Lower leg skin (tissue), 4 donors: ENCODE measurements around the gene CWC22. TPM values are rescaled to one million over a fixed set of nuclear protein-coding genes. Genes with fewer than 3 reads are reported as not detected.

ENCODE experiments used
- DNase-seq, 2 donors: peaks; one replicate each; pipeline ENCODE4 v3.0.0-alpha.2; 2019; ENCODE audit warnings: low spot score in 2 of 2
- H3K4me3 ChIP-seq: fragments of 200-600 bp; sonication (generic); 2 replicates; pipeline ENCODE4 v1.5.1; 2017; ENCODE audit warnings: mild to moderate bottlenecking, low read depth; ENCODE audit not compliant: poor library complexity, severe bottlenecking
- POLR2A ChIP-seq, 2 donors: fragments of 450-650 bp; IDR thresholded peaks; one replicate each; pipeline ENCODE4 v1.6.1; 2016 to 2017; ENCODE audit warnings: antibody characterized with exemption in 2 of 2, mild to moderate bottlenecking in 1 of 2, moderate library complexity in 1 of 2
- WGBS, 2 donors: methylation state at CpG; one replicate each; pipeline ENCODE4 v1.1.5; 2018; 5-methylcytosine and 5-hydroxymethylcytosine counted together
- intact Hi-C: fragments of 100-400 bp; cut with DNase I; formaldehyde crosslinking; loops from one replicate; pipeline ENCODE4 v1.15.0; 2023; ENCODE audit warnings: low total_unique reads
- total RNA-seq, 4 donors: library from RNA; depleted of rRNA; stranded (reverse); fragments of >200 nt; gene quantifications; one replicate each; pipeline ENCODE4 v1.1.0, GENCODE V29; 2016
- TF ChIP-seq, protein P1 (sequence below), 3 donors: fragments of 450-650 bp; IDR thresholded peaks; one replicate each; pipeline ENCODE4 v1.5.1; 2016; ENCODE audit warnings: antibody characterized with exemption in 3 of 3, mild to moderate bottlenecking in 3 of 3, moderate library complexity in 2 of 3

The CWC22 gene
- total RNA-seq, 4 donors from 2014 or later: 14.3 to 25.9 (median 19.3) TPM

DNA sequence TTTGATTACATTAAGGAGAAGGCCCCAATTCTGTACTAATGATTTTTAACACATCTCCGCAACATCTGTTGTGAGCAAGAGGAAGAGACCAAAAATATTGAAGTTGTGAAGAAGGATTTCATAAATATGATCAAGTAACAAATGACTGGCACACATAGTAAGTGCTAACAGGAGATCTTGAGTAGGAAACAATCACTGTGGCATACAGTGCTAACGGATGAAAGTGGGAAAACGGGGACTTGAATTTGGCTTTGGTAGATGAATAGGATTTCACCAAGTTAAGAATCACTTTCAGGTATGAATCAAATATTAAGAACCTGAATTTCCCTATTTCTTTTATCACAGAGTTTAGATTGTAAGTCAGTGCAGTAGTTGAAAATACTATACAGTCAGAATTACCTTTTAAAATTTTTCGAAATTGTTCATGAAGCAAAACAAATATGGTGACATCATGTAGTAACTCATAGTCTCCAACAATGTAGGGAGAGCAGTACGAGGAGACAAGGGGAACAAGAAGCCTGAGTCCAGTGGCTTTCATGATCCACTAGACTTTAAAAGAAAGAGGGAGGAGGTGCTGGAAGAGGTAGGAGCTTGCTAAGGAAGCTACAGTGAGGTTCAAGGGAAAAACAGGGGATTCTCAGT, 16.3 kb downstream of the CWC22 start:
- intact Hi-C loops: no loop called here
- TF ChIP-seq, protein P1, sequence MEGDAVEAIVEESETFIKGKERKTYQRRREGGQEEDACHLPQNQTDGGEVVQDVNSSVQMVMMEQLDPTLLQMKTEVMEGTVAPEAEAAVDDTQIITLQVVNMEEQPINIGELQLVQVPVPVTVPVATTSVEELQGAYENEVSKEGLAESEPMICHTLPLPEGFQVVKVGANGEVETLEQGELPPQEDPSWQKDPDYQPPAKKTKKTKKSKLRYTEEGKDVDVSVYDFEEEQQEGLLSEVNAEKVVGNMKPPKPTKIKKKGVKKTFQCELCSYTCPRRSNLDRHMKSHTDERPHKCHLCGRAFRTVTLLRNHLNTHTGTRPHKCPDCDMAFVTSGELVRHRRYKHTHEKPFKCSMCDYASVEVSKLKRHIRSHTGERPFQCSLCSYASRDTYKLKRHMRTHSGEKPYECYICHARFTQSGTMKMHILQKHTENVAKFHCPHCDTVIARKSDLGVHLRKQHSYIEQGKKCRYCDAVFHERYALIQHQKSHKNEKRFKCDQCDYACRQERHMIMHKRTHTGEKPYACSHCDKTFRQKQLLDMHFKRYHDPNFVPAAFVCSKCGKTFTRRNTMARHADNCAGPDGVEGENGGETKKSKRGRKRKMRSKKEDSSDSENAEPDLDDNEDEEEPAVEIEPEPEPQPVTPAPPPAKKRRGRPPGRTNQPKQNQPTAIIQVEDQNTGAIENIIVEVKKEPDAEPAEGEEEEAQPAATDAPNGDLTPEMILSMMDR (IDR thresholded peaks at IDR 0.05): no peak
- no peak for TF ChIP-seq POLR2A (IDR thresholded peaks at IDR 0.05)
- 75 to 77% methylated on average over 5 of the region's 5 CpGs for WGBS, 2 donors

GRCh38 chr2:179987916-179988315, 19.2 kb downstream of the CWC22 start:
- no peak for DNase-seq
- TF ChIP-seq POLR2A (IDR thresholded peaks at IDR 0.05): no peak
- TF ChIP-seq, protein P1 (IDR thresholded peaks at IDR 0.05): no peak
- 74 to 75% methylated on average over 1 of the region's 1 CpG for WGBS, 2 donors
- intact Hi-C loops: no loop called here
- no peak overlapping the region for H3K4me3 ChIP-seq

More for the DNA sequence above, 16.3 kb downstream of the CWC22 start:
- no peak for DNase-seq
- no peak overlapping the region for H3K4me3 ChIP-seq

GRCh38 chr2:179985163-179985820, 21.8 kb downstream of the CWC22 start:
- no peak for DNase-seq
- intact Hi-C loops: no loop called here
- WGBS, 2 donors: 85 to 92% methylated on average over 5 of the region's 5 CpGs

GRCh38 chr2:179983250-179983932, 23.7 kb downstream of the CWC22 start:
- H3K4me3 ChIP-seq: no peak overlapping the region
- WGBS, 2 donors: 98% methylated on average over 1 of the region's 1 CpG
- DNase-seq: no peak
- TF ChIP-seq POLR2A (IDR thresholded peaks at IDR 0.05): no peak
- TF ChIP-seq, protein P1 (IDR thresholded peaks at IDR 0.05): no peak
- intact Hi-C loops: no loop called here

More at GRCh38 chr2:179985163-179985820, 21.8 kb downstream of the CWC22 start:
- no peak overlapping the region for H3K4me3 ChIP-seq
- TF ChIP-seq, protein P1 (IDR thresholded peaks at IDR 0.05): no peak
- no peak for TF ChIP-seq POLR2A (IDR thresholded peaks at IDR 0.05)

DNA sequence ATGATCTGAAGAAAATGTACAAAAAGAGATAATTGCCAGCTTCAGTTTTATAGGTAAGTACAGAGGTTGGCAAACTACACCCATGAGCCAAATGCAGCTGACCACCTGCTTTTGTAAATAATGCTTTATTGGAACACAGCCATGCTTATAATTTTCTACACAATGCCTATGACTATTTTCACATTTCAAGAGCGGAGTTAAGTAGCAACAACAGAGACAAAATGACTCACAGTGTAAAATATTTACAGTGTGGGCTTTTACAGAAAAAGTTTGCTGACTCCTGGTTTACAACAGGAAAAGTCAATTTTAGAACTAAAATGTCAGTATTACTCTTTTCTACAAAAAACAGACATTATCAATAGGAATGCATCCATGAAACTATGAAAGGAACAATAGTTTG, 26.0 kb downstream of the CWC22 start:
- no peak overlapping the region for H3K4me3 ChIP-seq
- intact Hi-C loops: no loop called here
- no peak for DNase-seq
- WGBS, 2 donors: 94 to 98% methylated on average over 1 of the region's 1 CpG
- TF ChIP-seq, protein P1 (IDR thresholded peaks at IDR 0.05): no peak
- no peak for TF ChIP-seq POLR2A (IDR thresholded peaks at IDR 0.05)
